Anterior cingulate cortex (tissue), 58 donors: ENCODE results near the gene THOC2.
"Not testable (repeated sequence)": the region's sequence is repeated elsewhere in the genome, so short reads cannot be mapped to it uniquely, and the experiment has no call there.

ENCODE experiments used
- DNase-seq, 58 donors: peaks; one replicate each; lab custom pipeline; 2025; lab: John Stamatoyannopoulos, UW

Gene THOC2

DNA sequence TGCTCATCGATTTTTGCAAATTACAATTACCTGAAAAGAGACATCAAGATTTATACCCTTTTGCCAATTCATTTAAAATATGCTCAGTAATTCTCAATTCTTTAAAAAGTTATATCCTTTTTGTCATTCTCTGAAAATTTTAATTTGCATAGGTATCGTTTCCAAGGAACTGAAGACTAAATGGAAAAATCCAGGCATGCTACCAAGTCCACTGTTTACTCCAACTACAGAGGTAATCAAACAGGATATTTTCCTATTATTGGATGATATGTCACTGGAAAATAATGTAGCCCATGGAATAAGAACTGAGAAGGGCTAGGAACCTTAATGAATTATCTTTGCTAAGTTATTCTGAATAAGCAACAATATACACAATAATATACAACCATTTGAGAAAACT, 132.7 kb downstream of the THOC2 start:
- no peak for DNase-seq

DNA sequence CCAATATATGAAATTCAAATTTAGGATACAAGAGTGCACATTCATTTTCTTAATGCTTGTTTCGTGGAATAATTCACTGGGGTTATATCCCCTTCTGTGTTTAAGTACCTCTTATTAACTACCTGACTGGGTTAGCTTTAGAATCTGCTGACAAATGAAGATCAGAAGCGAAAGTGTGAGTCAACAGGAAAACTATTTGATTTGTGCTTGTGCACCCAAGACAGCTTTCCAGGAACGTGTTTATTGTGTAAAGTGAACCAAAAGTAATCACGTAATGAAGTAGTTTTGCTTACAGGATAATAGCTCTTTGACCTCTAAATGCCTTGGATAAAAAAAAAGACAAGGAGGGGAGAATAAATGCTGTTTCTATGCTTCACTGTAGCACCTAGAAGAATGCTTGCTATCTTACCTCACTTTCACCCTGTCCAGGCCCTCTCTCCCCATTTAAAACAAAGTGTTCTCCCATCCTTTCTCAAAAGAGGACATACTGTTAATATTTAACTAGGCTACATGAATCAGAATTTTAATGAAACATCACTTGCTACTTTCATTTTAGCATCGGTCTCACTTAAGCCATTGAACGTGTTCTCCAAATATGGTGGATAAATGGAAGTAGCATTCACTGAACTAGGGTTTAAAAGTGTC, 141.9 kb downstream of the THOC2 start:
- DNase-seq: no peak

- no peak for DNase-seq
Measured at GRCh38 chrX:123588723-123589122, 144.1 kb downstream of the THOC2 start.

DNA sequence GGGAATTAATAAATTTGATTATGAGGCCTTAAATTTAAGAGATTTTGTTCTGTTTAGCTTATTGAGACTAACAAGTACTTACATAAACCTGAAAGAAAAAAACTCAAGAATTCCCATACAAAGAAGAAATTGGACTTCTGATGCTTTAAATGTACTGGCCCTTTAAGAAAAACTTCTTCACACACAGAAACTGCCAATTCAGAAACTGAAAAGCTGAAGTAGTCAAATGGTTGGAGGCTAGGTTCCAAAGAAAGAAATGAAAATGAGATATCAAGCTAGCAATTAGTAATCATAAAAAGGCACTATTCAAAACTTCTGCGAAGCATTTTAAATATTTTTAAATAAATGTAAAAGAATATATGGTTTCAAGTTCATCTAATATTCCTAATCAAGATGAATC, 151.3 kb downstream of the THOC2 start:
- DNase-seq: no peak

DNA sequence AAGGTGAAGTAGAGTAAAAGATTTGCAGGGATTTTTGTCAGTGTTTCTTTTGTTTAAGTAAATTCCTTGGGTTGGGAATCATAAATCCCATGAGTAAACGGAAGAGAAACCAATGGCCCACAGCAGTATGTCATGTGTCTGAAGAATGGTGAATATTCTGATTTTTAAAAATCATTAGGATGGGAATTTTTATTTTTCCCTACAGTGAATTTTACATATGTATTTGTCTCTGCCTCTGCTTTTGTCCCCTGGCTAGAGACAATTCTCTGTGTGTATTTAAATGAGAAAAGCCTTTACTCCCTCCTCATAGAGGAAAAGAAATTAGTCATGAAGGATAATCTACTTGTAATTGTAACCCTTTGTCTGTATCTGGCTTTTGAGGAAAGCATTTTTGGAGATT, 152.1 kb downstream of the THOC2 start:
- no peak for DNase-seq

DNA sequence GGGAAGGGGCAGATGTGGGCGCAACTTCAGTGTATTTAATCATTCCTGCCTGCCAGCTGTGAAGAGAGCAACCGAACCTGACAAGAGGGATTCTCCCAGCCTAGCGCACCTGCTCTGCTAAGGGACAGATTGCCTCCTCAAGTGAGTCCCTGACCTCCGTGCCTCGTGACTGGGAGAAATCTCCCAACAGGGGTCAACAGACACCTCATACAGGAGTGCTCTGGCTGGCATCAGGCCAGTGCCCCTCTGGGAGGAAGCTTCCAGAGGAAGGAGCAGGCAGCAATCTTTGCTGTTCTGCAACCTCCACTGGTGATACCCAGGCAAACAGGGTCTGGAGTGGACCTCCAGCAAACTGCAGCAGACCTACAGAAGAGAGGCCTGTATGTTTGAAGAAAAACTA, 158.8 kb downstream of the THOC2 start:
- DNase-seq: not testable (repeated sequence)

DNA sequence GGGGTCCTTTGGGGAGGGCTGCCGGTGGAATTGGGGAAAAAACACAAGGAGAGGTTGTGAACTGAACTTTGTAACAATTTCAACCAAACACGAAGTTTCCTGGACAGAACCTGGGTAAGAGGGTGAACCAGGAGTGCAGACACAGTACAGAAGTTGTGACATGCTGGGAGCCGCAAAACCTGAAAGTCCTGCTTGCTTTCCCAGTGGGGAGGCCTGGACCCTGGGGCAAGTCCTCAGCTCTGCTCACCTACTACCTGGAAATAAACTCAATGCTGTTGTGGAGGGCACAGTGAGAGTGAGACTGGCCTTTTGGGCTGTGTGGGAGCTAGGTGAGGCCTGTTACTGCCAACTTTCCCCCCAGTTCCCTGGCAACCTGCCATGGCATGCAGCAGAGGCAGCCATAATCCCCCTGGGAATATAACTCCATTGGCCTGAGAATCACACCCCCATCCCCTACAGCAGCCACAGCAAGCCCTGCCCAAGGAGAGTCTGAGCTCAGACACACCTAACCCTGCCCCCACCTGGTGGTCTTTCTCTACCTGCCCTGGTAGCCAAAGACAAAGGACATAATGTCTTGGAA, 162.8 kb downstream of the THOC2 start:
- no peak for DNase-seq

DNA sequence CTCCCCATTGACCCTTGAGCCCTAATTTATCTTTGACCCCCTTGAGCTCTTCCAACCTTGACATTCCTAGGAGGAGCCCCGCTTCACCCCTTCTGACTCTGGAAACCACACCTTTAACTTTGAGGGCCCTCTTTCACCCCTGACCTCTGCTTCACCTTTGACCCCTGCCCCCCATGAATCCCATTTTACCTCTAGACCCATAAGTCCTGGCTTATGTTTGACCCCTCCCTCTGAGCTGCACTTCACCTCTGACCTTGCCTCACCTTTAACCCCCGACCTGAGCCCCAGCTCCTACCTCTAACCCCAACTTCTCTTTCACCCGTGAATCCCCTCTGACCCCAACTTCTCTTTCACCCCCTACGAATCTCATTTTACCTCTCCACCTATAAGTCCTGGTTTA, 169.7 kb downstream of the THOC2 start:
- DNase-seq: no peak

GRCh38 chrX:123562342-123563146, 170.3 kb downstream of the THOC2 start:
- no peak for DNase-seq

DNA sequence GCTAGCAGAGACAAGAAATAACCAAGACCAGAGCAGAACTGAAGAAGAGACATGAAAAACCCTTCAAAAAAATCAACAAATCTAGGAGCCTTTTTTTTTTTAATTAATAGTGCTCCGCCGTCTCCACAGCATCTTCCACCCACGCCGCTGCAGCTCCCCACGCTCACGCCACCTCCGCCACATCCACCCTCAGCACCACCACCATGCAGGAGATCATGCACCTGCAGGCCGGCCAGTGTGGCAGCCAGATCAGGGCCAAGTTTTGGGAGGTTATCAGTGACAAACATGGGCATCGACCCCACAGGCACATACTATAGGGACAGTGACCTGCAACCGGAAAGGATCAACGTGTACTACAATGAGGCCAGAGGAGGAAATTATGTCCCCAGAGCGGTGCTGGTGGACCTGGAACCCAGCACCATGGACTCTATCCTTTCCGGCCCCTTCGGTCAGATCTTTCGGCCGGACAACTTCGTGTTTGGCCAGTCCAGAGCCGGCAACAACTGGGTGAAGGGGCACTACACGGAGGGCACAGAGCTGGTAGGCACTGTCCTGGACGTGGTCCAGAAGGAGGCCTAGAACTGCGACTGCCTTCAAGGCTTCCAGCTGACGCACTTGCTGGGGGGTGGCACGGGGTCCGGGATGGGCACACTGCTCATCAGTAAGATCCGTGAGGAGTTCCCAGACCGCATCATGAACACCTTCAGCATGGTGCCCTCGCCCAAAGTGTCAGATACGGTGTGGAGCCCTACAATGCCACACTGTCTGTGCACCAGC, 171.2 kb downstream of the THOC2 start:
- DNase-seq: no peak

- DNase-seq: no peak
Measured at GRCh38 chrX:123550829-123551228, 182.0 kb downstream of the THOC2 start.
